GM19035 (cell line): ENCODE results near the gene DACT3.

Experiments
- ATAC-seq: cut with Tn5 transposase; IDR thresholded peaks from one replicate; pipeline ENCODE4 v1.9.1; 2021; ENCODE audit not compliant: unreplicated experiment

The DACT3 gene

GRCh38 chr19:46670813-46671212 lies 9.8 kb upstream of the DACT3 start:
- ATAC-seq = no peak

GRCh38 chr19:46668662-46669061 lies 7.7 kb upstream of the DACT3 start:
- ATAC-seq = no peak

GRCh38 chr19:46665072-46665471 lies 4.1 kb upstream of the DACT3 start:
- ATAC-seq = no peak

DNA sequence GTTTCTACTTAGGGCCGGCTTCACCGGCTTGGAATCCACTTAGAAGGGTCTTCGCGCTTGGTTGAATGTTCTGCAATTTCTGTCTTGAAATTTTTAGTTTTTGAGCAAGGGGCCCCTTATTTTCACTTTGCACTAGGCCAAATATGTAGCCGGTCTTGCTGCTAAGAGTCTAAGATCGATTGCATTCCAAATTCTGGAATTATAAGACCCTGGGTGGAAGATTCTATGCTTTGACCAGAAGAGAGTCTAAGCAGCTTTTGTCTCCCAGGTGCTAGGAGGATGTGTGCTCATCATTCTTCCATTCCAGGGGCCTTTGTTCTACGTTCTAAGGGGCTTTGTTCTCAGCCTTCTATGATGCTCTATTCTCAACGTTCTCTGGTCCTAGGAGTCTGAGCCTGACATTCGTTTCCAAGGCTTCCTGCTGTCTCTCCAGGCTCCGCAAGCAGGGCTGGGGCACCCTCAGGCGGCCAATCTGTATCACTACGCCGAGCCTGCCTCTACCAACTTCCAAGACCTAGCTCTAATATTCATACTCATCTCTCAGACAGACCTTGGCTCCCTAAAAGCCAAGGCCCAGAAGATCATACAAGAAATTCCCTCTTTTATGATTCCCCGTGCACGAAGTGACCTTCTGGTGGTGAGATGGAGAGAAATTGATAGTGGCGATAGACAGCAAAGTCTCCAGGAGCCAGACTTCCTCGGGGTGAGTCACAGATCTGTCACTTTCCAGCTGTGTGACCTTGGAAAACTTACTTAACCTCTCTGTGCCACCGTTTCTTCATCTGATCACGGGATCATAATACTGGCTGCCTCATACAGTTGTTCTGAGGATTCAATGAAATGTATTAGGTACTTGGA lies 982 bp upstream of the DACT3 start:
- no peak for ATAC-seq

GRCh38 chr19:46660551-46661019 lies 397 bp downstream of the DACT3 start:
- no peak for ATAC-seq

- ATAC-seq = no peak
Measured at GRCh38 chr19:46660008-46660517, 919 bp downstream of the DACT3 start.

DNA sequence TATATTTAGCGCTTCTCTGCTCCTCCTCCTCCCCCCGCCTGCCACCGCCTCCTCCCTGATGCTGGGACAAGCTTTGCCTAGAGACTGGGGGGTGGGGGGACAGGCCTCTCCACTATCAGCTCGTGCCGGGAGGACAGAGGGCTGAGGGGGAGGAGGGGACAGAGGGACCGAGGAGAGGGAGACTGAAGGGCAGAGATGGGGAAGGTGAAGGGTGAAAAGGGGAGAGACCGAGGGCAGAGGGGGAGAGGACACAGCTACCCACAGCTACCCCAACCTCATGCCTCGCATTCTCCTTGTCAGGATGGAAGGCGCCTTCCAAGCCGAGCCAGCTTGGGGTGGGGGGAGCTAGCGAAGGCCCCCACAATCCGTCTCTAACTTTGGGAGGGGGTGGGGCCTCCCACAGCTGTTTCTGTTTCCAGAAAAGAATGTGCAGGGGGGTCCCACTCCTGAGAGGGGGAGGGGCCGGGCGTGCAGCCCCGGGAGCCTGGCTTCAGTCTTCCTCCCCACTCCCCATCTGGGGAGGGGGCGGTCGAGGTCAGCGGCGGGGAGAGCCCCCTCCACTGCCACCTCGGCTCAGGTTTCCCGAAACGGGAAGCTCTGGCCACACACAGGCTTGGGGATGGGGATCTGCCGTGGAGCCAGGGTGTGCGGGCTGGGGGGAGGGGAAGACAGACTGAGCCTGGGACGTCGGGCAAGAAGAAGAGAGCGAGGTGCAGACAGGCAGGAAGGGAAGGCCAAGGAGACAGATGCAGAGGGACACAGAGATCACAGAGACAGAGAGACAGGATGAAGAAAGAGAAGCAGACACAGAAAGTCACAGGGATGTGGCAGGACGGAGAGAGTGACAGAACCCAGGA lies 1.6 kb downstream of the DACT3 start:
- ATAC-seq = no peak

GRCh38 chr19:46656541-46656940 lies 4.4 kb downstream of the DACT3 start:
- no peak for ATAC-seq

DNA sequence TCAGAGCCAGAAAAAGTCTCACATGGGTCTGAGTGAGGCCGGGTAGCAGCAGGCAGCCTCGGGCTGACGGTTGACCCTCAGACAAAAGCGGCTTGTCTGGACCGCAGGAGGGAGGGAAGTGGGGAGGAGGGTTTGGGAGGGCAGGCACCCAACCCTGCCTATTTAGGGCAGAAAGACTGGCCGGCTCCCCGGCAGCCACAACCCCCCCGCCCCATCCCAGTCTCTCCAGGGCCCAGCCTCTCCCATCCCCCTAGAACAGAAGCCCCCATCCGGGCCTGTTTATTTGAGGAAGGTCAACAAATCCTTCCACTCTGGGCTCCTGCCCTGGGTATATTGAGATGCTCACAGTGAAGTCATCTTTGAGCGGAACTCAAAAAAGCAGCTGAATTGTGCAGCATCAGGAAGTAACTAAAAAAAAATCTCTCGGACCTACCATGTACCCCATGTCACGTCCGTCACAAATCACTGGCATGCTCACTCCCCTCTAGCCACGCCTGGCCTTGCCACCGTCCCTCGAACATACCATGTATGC lies 6.3 kb downstream of the DACT3 start:
- no peak for ATAC-seq

GRCh38 chr19:46650445-46650844 lies 10.5 kb downstream of the DACT3 start:
- no peak for ATAC-seq

- no peak for ATAC-seq
Measured at GRCh38 chr19:46648961-46649960, 11.7 kb downstream of the DACT3 start.

GRCh38 chr19:46648060-46648960 lies 12.7 kb downstream of the DACT3 start:
- no peak for ATAC-seq

- ATAC-seq = no peak
Measured at GRCh38 chr19:46646402-46646801, 14.6 kb downstream of the DACT3 start.

DNA sequence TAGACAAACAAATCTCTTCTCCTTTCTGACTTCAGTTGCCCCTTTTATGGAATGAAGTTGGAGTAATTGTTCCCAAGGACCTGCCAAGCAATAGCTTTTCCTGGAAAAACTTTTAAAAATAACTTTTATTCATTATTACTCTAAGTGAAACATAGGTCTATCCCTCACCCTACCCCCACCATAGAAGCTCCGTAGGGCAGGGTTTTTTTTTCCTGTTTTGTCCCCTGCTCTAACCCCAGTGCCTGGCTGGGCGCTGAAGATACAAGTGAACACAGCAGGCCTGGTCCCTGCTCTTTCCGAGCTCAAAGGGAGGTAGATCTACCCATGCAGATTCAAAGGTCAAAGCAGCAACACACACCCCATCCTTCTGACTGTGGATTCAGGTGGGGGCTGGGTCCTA lies 16.3 kb downstream of the DACT3 start:
- no peak for ATAC-seq

- no peak for ATAC-seq
Measured at GRCh38 chr19:46640656-46641055, 20.3 kb downstream of the DACT3 start.

GRCh38 chr19:46639358-46640182 lies 21.4 kb downstream of the DACT3 start:
- no peak for ATAC-seq

DNA sequence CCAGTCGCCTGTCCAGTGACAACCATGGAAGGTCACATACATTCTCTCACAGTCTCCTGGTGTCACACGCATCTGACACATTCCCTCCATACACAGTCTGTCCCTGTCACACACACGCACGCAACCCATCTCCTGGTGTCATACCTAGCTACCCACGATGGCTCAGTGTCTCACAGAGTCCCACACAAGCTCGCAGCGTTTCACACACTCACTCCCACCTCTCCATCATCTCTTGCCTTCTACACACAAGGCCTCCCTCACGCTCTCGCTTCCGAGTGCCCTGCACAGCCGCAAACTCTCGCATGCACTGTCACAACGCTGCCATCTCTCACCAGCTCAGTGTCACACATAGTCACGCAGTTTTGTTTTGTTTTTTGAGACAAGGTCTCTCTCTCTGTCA lies 23.8 kb downstream of the DACT3 start:
- ATAC-seq = no peak
